GM12891 (cell line): ENCODE results near the gene ZIC2.

ENCODE experiments used
- POLR2A ChIP-seq: IDR thresholded peaks from 2 replicates; pipeline ENCODE4 v1.6.1; 2011; ENCODE audit warnings: low read depth, low read length, control low read depth
- SPI1 ChIP-seq: IDR thresholded peaks from 2 replicates; pipeline ENCODE4 v1.6.1; 2011; ENCODE audit warnings: low read depth, low read length, control low read depth
- TAF1 ChIP-seq: IDR thresholded peaks from 2 replicates; pipeline ENCODE4 v1.6.1; 2011; ENCODE audit warnings: low read depth, low read length, control low read depth

- TF ChIP-seq POLR2A (no peak), TAF1 (no peak), SPI1 (no peak)
These were observed 33.9 kb upstream of the ZIC2 start for GRCh38 chr13:99947666-99948065.
